ENCODE data around the gene ATXN2L.
A peak's percentile ranks its signal among the peaks of the same experiment; 100 is the strongest.

The ATXN2L gene

GRCh38 chr16:28869201-28869600 is 46.4 kb downstream of the ATXN2L start:
- H3K27me3 Mint-ChIP-seq, result no peaks in the 10 kb centered on the region
- no peak for DNase-seq
- no peak overlapping the region for H3K27ac Mint-ChIP-seq
- H3K9me3 Mint-ChIP-seq, result no peaks in the 10 kb centered on the region
- no peak overlapping the region for H3K4me3 Mint-ChIP-seq
- H3K4me1 Mint-ChIP-seq, result peaks cover 18 to 42% of the 10 kb centered on the region in 2 donors
- ATAC-seq (replicated peaks), result no peak
- peaks cover 44 to 62% of the 10 kb centered on the region in 2 donors for H3K36me3 Mint-ChIP-seq

- no peak overlapping the region for H3K27ac Mint-ChIP-seq
- DNase-seq, result no peak
- H3K9me3 Mint-ChIP-seq, result no peaks in the 10 kb centered on the region
- H3K27me3 Mint-ChIP-seq, result no peaks in the 10 kb centered on the region
- H3K4me3 Mint-ChIP-seq, result no peak overlapping the region
- H3K36me3 Mint-ChIP-seq, result peaks cover 34 to 54% of the 10 kb centered on the region in 2 donors
- peaks cover 15 to 29% of the 10 kb centered on the region in 2 donors for H3K4me1 Mint-ChIP-seq
- ATAC-seq (replicated peaks), result no peak
Observed at GRCh38 chr16:28872952-28873351, 50.2 kb downstream of the ATXN2L start.

GRCh38 chr16:28873543-28874201 is 50.9 kb downstream of the ATXN2L start:
- Mint-ChIP-seq H3K27ac (peak overlapping the region; percentile 57), H3K36me3 (peaks cover 34 to 56% of the 10 kb centered on the region in 2 donors), H3K9me3 (no peaks in the 10 kb centered on the region), H3K4me3 (no peak overlapping the region), H3K27me3 (no peaks in the 10 kb centered on the region), H3K4me1 (peaks cover 19 to 37% of the 10 kb centered on the region in 2 donors)
- DNase-seq, result peak; percentile 23
- ATAC-seq (replicated peaks), result peak; percentile 76 to 78

- no peaks in the 10 kb centered on the region for H3K9me3 Mint-ChIP-seq
- DNase-seq (no peak), ATAC-seq (replicated peaks) (no peak)
- no peak overlapping the region for H3K4me3 Mint-ChIP-seq
- H3K36me3 Mint-ChIP-seq, result peaks cover 33 to 48% of the 10 kb centered on the region in 2 donors
- no peaks in the 10 kb centered on the region for H3K27me3 Mint-ChIP-seq
- peak overlapping the region; percentile 37 for H3K27ac Mint-ChIP-seq
- H3K4me1 Mint-ChIP-seq, result peaks cover 25 to 44% of the 10 kb centered on the region in 2 donors
Observed at GRCh38 chr16:28874406-28874805, 51.6 kb downstream of the ATXN2L start.

- Mint-ChIP-seq H3K27ac (peak overlapping the region; percentile 76), H3K9me3 (no peaks in the 10 kb centered on the region), H3K36me3 (peaks cover 24 to 39% of the 10 kb centered on the region in 2 donors), H3K27me3 (no peaks in the 10 kb centered on the region), H3K4me1 (peaks cover 23 to 48% of the 10 kb centered on the region in 2 donors), H3K4me3 (no peak overlapping the region)
- ATAC-seq (replicated peaks), result no peak
- DNase-seq, result no peak
Observed at GRCh38 chr16:28875134-28876018, 52.6 kb downstream of the ATXN2L start.

GRCh38 chr16:28876019-28876659 is 53.3 kb downstream of the ATXN2L start:
- Mint-ChIP-seq H3K36me3 (peaks cover 24 to 34% of the 10 kb centered on the region in 2 donors), H3K9me3 (no peaks in the 10 kb centered on the region), H3K27me3 (peaks cover 6 to 7% of the 10 kb centered on the region in 2 donors), H3K27ac (no peak overlapping the region), H3K4me1 (peaks cover 29 to 56% of the 10 kb centered on the region in 2 donors), H3K4me3 (no peak overlapping the region)
- DNase-seq (no peak), ATAC-seq (replicated peaks) (no peak)

- Mint-ChIP-seq H3K36me3 (peaks cover 24 to 33% of the 10 kb centered on the region in 2 donors), H3K4me1 (peaks cover 30 to 59% of the 10 kb centered on the region in 2 donors), H3K27me3 (peaks cover 9 to 11% of the 10 kb centered on the region in 2 donors), H3K9me3 (no peaks in the 10 kb centered on the region), H3K27ac (peak overlapping the region; percentile 62), H3K4me3 (no peak overlapping the region)
- DNase-seq, result no peak
- no peak for ATAC-seq (replicated peaks)
Observed at GRCh38 chr16:28876973-28877654, 54.3 kb downstream of the ATXN2L start.

- H3K4me3 Mint-ChIP-seq, result peak overlapping the region in 1 of 2 donors; percentile 39
- H3K36me3 Mint-ChIP-seq, result peaks cover 22 to 28% of the 10 kb centered on the region in 2 donors
- H3K27ac Mint-ChIP-seq, result peak overlapping the region; percentile 75
- peaks cover 30 to 58% of the 10 kb centered on the region in 2 donors for H3K4me1 Mint-ChIP-seq
- DNase-seq (no peak), ATAC-seq (replicated peaks) (no peak)
- no peaks in the 10 kb centered on the region for H3K9me3 Mint-ChIP-seq
- H3K27me3 Mint-ChIP-seq, result peaks cover 9 to 11% of the 10 kb centered on the region in 2 donors
Observed at GRCh38 chr16:28877655-28878000, 54.8 kb downstream of the ATXN2L start.

GRCh38 chr16:28878083-28878926 is 55.5 kb downstream of the ATXN2L start, which contains the start of gene ATP2A1:
ATP2A1 (plus strand) TSS chr16:28878488; CDS start chr16:28878672, 184 bp downstream.
- Mint-ChIP-seq H3K27me3 (peaks cover 9 to 11% of the 10 kb centered on the region in 2 donors), H3K36me3 (peaks cover 16 to 21% of the 10 kb centered on the region in 2 donors), H3K27ac (peak within 1 kb of the TSS; percentile 93), H3K9me3 (no peaks in the 10 kb centered on the region), H3K4me3 (peak within 1 kb of the TSS; percentile 92 to 93), H3K4me1 (peaks cover 30 to 51% of the 10 kb centered on the region in 2 donors)
- DNase-seq (no peak), ATAC-seq (replicated peaks) (no peak)

- peak; percentile 54 to 55 for ATAC-seq (replicated peaks)
- Mint-ChIP-seq H3K36me3 (peaks cover 6 to 11% of the 10 kb centered on the region in 2 donors), H3K4me1 (peaks cover 28 to 41% of the 10 kb centered on the region in 2 donors), H3K4me3 (peak overlapping the region; percentile 92 to 93), H3K9me3 (no peaks in the 10 kb centered on the region), H3K27me3 (peaks cover 9 to 11% of the 10 kb centered on the region in 2 donors), H3K27ac (peak overlapping the region; percentile 93)
- DNase-seq, result no peak
Observed at GRCh38 chr16:28879261-28879840, 56.6 kb downstream of the ATXN2L start.

- peak; percentile 95 to 96 for ATAC-seq (replicated peaks)
- H3K27me3 Mint-ChIP-seq, result peaks cover 9 to 11% of the 10 kb centered on the region in 2 donors
- peak overlapping the region; percentile 93 for H3K27ac Mint-ChIP-seq
- H3K36me3 Mint-ChIP-seq, result peaks cover 6 to 9% of the 10 kb centered on the region in 2 donors
- H3K4me3 Mint-ChIP-seq, result peak overlapping the region; percentile 92 to 93
- peaks cover 27 to 40% of the 10 kb centered on the region in 2 donors for H3K4me1 Mint-ChIP-seq
- H3K9me3 Mint-ChIP-seq, result no peaks in the 10 kb centered on the region
- DNase-seq, result peak; percentile 79
Observed at GRCh38 chr16:28879841-28880588, 57.2 kb downstream of the ATXN2L start.

GRCh38 chr16:28880589-28880915 is 57.8 kb downstream of the ATXN2L start:
- no peak for ATAC-seq (replicated peaks)

More at GRCh38 chr16:28880589-28880915, 57.8 kb downstream of the ATXN2L start:
- no peak for DNase-seq
- Mint-ChIP-seq H3K4me1 (peaks cover 23 to 40% of the 10 kb centered on the region in 2 donors), H3K27me3 (peaks cover 9 to 11% of the 10 kb centered on the region in 2 donors), H3K27ac (no peak overlapping the region), H3K9me3 (no peaks in the 10 kb centered on the region), H3K4me3 (peak overlapping the region; percentile 92 to 93), H3K36me3 (peaks cover 2 to 3% of the 10 kb centered on the region in 2 donors)
